ENCODE results near the gene ABCA12.

DNA sequence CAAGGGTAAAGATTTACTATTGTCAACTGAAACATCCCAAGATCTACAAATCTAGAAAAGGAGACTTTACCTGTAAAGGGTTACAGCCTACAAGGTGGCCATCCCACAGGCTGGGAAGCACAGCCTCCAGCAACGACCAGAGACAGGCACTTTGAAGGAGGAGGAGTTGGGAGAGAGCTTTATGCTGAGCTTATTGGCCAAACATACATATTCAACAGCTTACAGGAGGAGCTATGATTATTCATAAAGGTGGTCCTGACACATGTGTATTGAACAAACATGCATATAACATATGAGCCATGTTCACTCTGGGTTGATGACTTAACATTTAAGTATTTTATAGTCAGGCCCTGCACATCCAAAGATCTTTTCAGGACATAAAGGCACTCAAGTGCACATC is 11.1 kb upstream of the ABCA12 start:
- TF ChIP-seq, protein P1, sequence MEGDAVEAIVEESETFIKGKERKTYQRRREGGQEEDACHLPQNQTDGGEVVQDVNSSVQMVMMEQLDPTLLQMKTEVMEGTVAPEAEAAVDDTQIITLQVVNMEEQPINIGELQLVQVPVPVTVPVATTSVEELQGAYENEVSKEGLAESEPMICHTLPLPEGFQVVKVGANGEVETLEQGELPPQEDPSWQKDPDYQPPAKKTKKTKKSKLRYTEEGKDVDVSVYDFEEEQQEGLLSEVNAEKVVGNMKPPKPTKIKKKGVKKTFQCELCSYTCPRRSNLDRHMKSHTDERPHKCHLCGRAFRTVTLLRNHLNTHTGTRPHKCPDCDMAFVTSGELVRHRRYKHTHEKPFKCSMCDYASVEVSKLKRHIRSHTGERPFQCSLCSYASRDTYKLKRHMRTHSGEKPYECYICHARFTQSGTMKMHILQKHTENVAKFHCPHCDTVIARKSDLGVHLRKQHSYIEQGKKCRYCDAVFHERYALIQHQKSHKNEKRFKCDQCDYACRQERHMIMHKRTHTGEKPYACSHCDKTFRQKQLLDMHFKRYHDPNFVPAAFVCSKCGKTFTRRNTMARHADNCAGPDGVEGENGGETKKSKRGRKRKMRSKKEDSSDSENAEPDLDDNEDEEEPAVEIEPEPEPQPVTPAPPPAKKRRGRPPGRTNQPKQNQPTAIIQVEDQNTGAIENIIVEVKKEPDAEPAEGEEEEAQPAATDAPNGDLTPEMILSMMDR (IDR thresholded peaks at IDR 0.05): no peak
- no peak for TF ChIP-seq POLR2A (IDR thresholded peaks at IDR 0.05)

All from lower leg skin (tissue), 3 donors.